ENCODE data around the gene STX1B.

Gene STX1B

GRCh38 chr16:31042866-31043265 is 32.4 kb upstream of the STX1B start:
- no peak for TF ChIP-seq CTCF (IDR thresholded peaks at IDR 0.05; ENCODE audit: low read depth, low read length)
- H3K4me3 ChIP-seq (replicated peaks in 1 of 2; ENCODE audit: low read depth in 2 of 2, low read length in 2 of 2) = no peak overlapping the region

GRCh38 chr16:31038993-31039392 is 28.6 kb upstream of the STX1B start:
- no peak for TF ChIP-seq CTCF (IDR thresholded peaks at IDR 0.05; ENCODE audit: low read depth, low read length)
- DNase-seq (ENCODE audit: low read depth in 2 of 2) = no peak
- H3K4me3 ChIP-seq (replicated peaks in 1 of 2; ENCODE audit: low read depth in 2 of 2, low read length in 2 of 2) = no peak overlapping the region

More at GRCh38 chr16:31042866-31043265, 32.4 kb upstream of the STX1B start:
- no peak for DNase-seq (ENCODE audit: low read depth in 2 of 2)

- no peak for TF ChIP-seq CTCF (IDR thresholded peaks at IDR 0.05; ENCODE audit: low read depth, low read length)
- no peak for DNase-seq (ENCODE audit: low read depth in 2 of 2)
- no peak overlapping the region for H3K4me3 ChIP-seq (replicated peaks in 1 of 2; ENCODE audit: low read depth in 2 of 2, low read length in 2 of 2)
These were observed 26.3 kb upstream of the STX1B start for GRCh38 chr16:31036691-31037090.

DNA sequence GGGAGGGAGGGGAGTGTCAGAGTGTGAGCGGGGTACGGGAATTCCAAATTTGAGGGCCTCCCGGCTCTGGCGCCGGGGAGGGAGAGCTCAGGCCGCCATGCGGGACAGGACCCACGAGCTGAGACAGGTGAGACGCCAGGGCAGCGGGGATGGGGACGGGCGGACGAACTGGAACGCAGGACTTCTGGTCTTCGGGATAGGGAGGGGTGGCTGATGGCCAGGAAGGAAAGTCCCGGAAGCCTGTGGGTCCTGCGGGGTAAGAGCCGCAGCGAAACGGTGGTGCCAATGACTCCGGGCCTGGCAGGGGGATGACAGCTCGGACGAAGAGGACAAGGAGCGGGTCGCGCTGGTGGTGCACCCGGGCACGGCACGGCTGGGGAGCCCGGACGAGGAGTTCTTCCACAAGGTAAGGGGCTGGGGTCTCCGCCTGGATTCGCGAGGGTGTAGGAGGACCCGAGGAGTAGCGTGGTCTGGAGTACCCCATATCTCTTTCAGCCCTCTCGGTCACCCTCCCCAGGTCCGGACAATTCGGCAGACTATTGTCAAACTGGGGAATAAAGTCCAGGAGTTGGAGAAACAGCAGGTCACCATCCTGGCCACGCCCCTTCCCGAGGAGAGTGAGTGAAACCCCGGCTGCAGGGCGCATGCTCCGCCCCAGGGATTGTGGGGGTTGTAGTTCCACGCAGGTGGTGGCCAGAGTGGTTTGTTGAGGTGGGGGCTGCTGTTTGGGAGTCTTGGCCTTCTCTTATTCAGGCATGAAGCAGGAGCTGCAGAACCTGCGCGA is 23.5 kb upstream of the STX1B start:
- DNase-seq (ENCODE audit: low read depth in 2 of 2) = peak; percentile 84 to 85
- H3K4me3 ChIP-seq (replicated peaks in 1 of 2; ENCODE audit: low read depth in 2 of 2, low read length in 2 of 2) = peak overlapping the region; percentile 99 to 100
- no peak for TF ChIP-seq CTCF (IDR thresholded peaks at IDR 0.05; ENCODE audit: low read depth, low read length)

DNA sequence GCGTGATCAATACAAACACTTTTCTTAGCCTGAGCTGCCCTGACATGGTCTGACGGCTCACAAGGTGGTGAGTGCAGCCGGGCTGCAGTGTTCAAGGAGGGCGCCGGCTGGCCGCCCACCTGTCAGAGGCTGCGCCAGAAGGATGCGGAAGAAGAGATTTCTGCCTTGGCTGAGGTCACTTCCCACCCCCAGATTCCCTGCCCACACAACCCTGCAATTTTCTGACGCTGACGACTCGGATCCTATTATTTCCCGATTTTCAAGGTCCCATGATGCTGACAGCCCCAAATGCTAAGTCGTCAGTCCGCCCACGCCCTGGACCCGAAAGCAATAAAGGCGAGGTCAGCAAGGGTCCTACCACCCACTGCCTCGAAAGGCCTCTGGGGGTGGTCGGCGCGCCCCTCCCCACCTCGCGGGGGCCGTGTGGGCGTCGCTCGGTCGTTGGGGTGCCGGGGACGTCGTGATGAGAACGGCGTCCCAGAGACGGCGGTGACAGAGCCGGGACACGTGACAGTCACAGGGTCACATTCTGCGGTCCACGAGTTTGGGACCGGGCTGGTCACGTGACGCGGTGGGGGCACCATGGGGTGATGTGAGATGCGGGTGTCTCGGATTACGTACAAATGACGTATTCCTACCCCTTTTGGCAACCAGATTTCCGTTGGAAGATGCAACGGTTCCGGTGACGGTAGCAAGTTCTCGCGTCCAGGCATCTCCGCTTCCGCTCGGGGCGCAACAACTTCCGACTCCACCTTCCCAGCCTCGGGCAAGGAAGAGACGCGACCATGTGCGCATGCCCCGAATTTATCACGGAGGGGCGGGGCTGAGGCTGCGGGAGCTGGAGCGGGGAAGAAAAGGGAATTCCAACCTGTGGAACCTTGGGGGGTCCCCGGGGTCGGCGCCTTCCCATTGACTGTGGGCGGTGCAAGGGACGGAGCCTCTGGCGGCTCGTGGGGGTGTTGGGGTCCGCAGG is 22.6 kb upstream of the STX1B start, which contains the start of gene STX4:
TSS of gene STX4 (plus strand) at position 823 of the 973 bp plus-strand sequence. CDS start 248 bp downstream, outside the sequence.
- peak; percentile 98 to 99 for DNase-seq (ENCODE audit: low read depth in 2 of 2)
- no peak for TF ChIP-seq CTCF (IDR thresholded peaks at IDR 0.05; ENCODE audit: low read depth, low read length)

GRCh38 chr16:31031276-31031675 is 20.8 kb upstream of the STX1B start:
- H3K4me3 ChIP-seq (replicated peaks in 1 of 2; ENCODE audit: low read depth in 2 of 2, low read length in 2 of 2) = no peak overlapping the region
- no peak for DNase-seq (ENCODE audit: low read depth in 2 of 2)
- TF ChIP-seq CTCF (IDR thresholded peaks at IDR 0.05; ENCODE audit: low read depth, low read length) = no peak

More for the DNA sequence above, 22.6 kb upstream of the STX1B start, which contains the start of gene STX4:
- peak within 1 kb of the TSS; percentile 99 to 100 for H3K4me3 ChIP-seq (replicated peaks in 1 of 2; ENCODE audit: low read depth in 2 of 2, low read length in 2 of 2)

Measured in cardiac fibroblast (primary cell).